Heart right ventricle (tissue), 16 donors: ENCODE data around the gene KCNT1. TPM values are rescaled to one million over a fixed set of nuclear protein-coding genes. Genes with fewer than 3 reads are reported as not detected.
A peak's percentile ranks its signal among the peaks of the same experiment; 100 is the strongest.

Experiments used
- ATAC-seq, 8 donors: fragments of 200-7000 bp; cut with Tn5 transposase; one replicate each; pipeline ENCODE4 v1.9.1; 2020; ENCODE audit warnings: mild to moderate bottlenecking in 8 of 8, moderate library complexity in 8 of 8, moderate number of reproducible peaks in 1 of 8
- DNase-seq, 2 donors: peaks; one replicate each; pipeline ENCODE4 v3.0.0-alpha.2; 2020
- H3K27ac ChIP-seq, 10 donors: fragments of 200-600 bp; sonication (generic) in 2 of 10; one replicate each; pipeline versions ENCODE4 v1.5.0 to v1.8.0; 2020 to 2022; ENCODE audit warnings: mild to moderate bottlenecking in 3 of 10
- H3K27me3 ChIP-seq, 7 donors: fragments of 200-600 bp; one replicate each; pipeline ENCODE4 v1.8.0; 2021 to 2022; ENCODE audit warnings: mild to moderate bottlenecking in 2 of 7
- H3K36me3 ChIP-seq, 9 donors: fragments of 200-600 bp; sonication (generic) in 1 of 9; one replicate each; pipeline versions ENCODE4 v1.5.0 to v1.8.0; 2020 to 2022; ENCODE audit warnings: mild to moderate bottlenecking in 2 of 9
- H3K4me1 ChIP-seq, 9 donors: fragments of 200-600 bp; sonication (generic) in 1 of 9; one replicate each; pipeline versions ENCODE4 v1.5.0 to v1.8.0; 2020 to 2022; ENCODE audit warnings: mild to moderate bottlenecking in 4 of 9
- H3K4me3 ChIP-seq, 10 donors: fragments of 200-600 bp; sonication (generic) in 2 of 10; one replicate each; pipeline versions ENCODE4 v1.5.0 to v1.8.0; 2020 to 2022; ENCODE audit warnings: mild to moderate bottlenecking in 7 of 10, moderate library complexity in 2 of 10
- H3K9me3 ChIP-seq, 11 donors: fragments of 200-600 bp in 10 of 11; sonication (generic) in 2 of 11; one replicate each; pipeline versions ENCODE4 v1.5.0 to v1.8.0; 2013 to 2022; ENCODE audit warnings: mild to moderate bottlenecking in 2 of 11, control low read depth in 1 of 11, moderate library complexity in 1 of 11
- CTCF ChIP-seq, 9 donors: fragments of 200-600 bp; sonication (generic) in 2 of 9; IDR thresholded peaks; one replicate each; pipeline versions ENCODE4 v1.5.0 to v1.8.0; 2021 to 2022; ENCODE audit warnings: antibody characterized with exemption in 9 of 9, mild to moderate bottlenecking in 5 of 9, moderate library complexity in 1 of 9
- WGBS, 2 donors: extraction: QIAGEN DNeasy Blood & Tissue Kit; methylation state at CpG; one replicate each; pipeline ENCODE4 v1.1.7; 2013; ENCODE audit warnings: inconsistent platforms in 1 of 2; 5-methylcytosine and 5-hydroxymethylcytosine counted together
- intact Hi-C, 10 donors: fragments of 100-400 bp; cut with DNase I; formaldehyde crosslinking; loops; one replicate each; pipeline versions ENCODE4 v1.11.1 to v1.14.2; 2022
- polyA plus RNA-seq, 2 donors: library from polyadenylated mRNA; stranded (reverse); fragments of 200-250 nt; gene quantifications; one replicate each; pipeline ENCODE4 v1.2.3, GENCODE V29; 2013
- total RNA-seq, 10 donors: library from RNA; stranded (reverse); fragmentation: NEBNext Ultra II Directional in 3 of 10; extraction: Animal tissue kit (Norgen Biotek cat#: 25700) in 3 of 10; gene quantifications; one replicate each; pipeline versions ENCODE4 v1.2.1 to v1.2.4, GENCODE V29; 2021 to 2023
- donor health status: Arrhythmogenic right ventricular cardiomyopathy.
- donor health status: ischemic (EF 13 %, LVEDD 7.1; RV severe dilation, severe dysfunction).
- donor health status: healthy with polysubstance abuse.
- donor health status: DM: no; HTN: yes; CAD: no.
- donor health status: DM: no; HTN: no; CAD: no.
- donor health status: ischemic (EF 25% LVEDD 6.9; RV normal size, moderate dysfunction).
- donor health status: ischemic (EF 25% LVEDD 5.7; RV mildly dilated, moderate dysfunction).
- donor health status: healthy.
- donor health status: DM: yes; HTN: yes; CAD: no.
- donor health status: Ischemic cardiomyopathy.
- donor health status: ischemic (EF 35%, LVEDD 5.7; RV mildly dilated, moderate dysfunction).
- donor health status: nonischemic (EF 11% LVEDD 7.7; RV severe dilation, severe dysfunction).
- donor health status: DM: yes; HTN: yes; CAD: no.
- donor health status: PGD.
- donor health status: ischemic (EF 29% LVEDD 5.4; RV normal size, mild dysfunction).
- donor health status: nonischemic (EF 23%, LVEDD 6.1; RV moderate dilation, normal function).

KCNT1 gene
- total and polyA plus RNA-seq, 12 donors, result 0.14 to 14.1 (median 4.2) TPM

- Histone ChIP-seq H3K27me3 (peaks cover 6 to 62% (median 46%) of the 10 kb centered on the region in 7 donors), H3K4me1 (peaks cover 0 to 14% (median 6%) of the 10 kb centered on the region in 9 donors), H3K36me3 (no peaks in the 10 kb centered on the region), H3K27ac (no peak overlapping the region), H3K4me3 (no peak overlapping the region), H3K9me3 (no peaks in the 10 kb centered on the region)
- no peak for TF ChIP-seq CTCF (IDR thresholded peaks at IDR 0.05)
- intact Hi-C loops, result no loop called here
- no peak for ATAC-seq
- WGBS, 2 donors, result 76 to 77% methylated on average over 28 of the region's 28 CpGs
- no peak for DNase-seq
Observed at GRCh38 chr9:135739271-135740220, 37.6 kb downstream of the KCNT1 start.

- 74 to 78% methylated on average over 24 of the region's 24 CpGs for WGBS, 2 donors
Observed at GRCh38 chr9:135741276-135742219, 39.6 kb downstream of the KCNT1 start.

GRCh38 chr9:135743021-135743420 lies 41.0 kb downstream of the KCNT1 start:
- Histone ChIP-seq H3K4me3 (no peak overlapping the region), H3K27ac (no peak overlapping the region), H3K4me1 (peaks cover 0 to 16% (median 6%) of the 10 kb centered on the region in 9 donors), H3K9me3 (no peaks in the 10 kb centered on the region), H3K36me3 (no peaks in the 10 kb centered on the region), H3K27me3 (peaks cover 0 to 34% (median 17%) of the 10 kb centered on the region in 7 donors)
- WGBS, 2 donors, result 78 to 79% methylated on average over 13 to 14 of the region's 14 CpGs
- DNase-seq (no peak), ATAC-seq (peak in 1 of 8 donors; percentile 5)
- TF ChIP-seq CTCF (IDR thresholded peaks at IDR 0.05), result no peak
- intact Hi-C loops, result no loop called here

More at GRCh38 chr9:135741276-135742219, 39.6 kb downstream of the KCNT1 start:
- no peak for TF ChIP-seq CTCF (IDR thresholded peaks at IDR 0.05)
- intact Hi-C loops, result no loop called here
- DNase-seq (no peak), ATAC-seq (no peak)
- H3K27me3 ChIP-seq, result peaks cover 0 to 45% (median 31%) of the 10 kb centered on the region in 7 donors
- no peak overlapping the region for H3K27ac ChIP-seq
- H3K4me3 ChIP-seq, result no peak overlapping the region
- H3K36me3 ChIP-seq, result no peaks in the 10 kb centered on the region
- H3K9me3 ChIP-seq, result no peaks in the 10 kb centered on the region
- peaks cover 0 to 16% (median 6%) of the 10 kb centered on the region in 9 donors for H3K4me1 ChIP-seq
